ENCODE data around the gene IL1RAP. TPM values are rescaled to one million over a fixed set of nuclear protein-coding genes. Genes with fewer than 3 reads are reported as not detected.

Gene IL1RAP
- total and polyA plus RNA-seq, 9 of the 15 experiments (the other 6 are each of a cell fraction or from before 2014, with no cell fraction given) = 0.23 to 1.8 (median 0.88) TPM

- H3K36me3 ChIP-seq (ENCODE audit: control insufficient read depth, insufficient read depth, low read length) = no peaks in the 10 kb centered on the region
- H3K4me2 ChIP-seq (ENCODE audit: insufficient read depth, low read length) = no peak overlapping the region
- no peak overlapping the region for H3K9ac ChIP-seq (ENCODE audit: insufficient read depth in 1 of 2, low read depth in 2 of 2, low read length in 2 of 2)
- H2AFZ ChIP-seq (ENCODE audit: low read depth, low read length) = no peak overlapping the region
- H3K27ac ChIP-seq (ENCODE audit: extremely low read depth, low read depth, low read length) = no peak overlapping the region
- WGBS (ENCODE audit: insufficient coverage, low coverage, missing lambda C conversion rate) = 4% methylated on average over 6 of the region's 6 CpGs
- no peak overlapping the region for H3K4me3 ChIP-seq
- no peak for FAIRE-seq
- in situ Hi-C loops (cut with MboI) (no loop called here), intact Hi-C loops (cut with micrococcal nuclease) (no loop called here)
- no peak for ATAC-seq
- no peaks in the 10 kb centered on the region for H4K20me1 ChIP-seq (replicated peaks; ENCODE audit: control insufficient read depth, insufficient read depth, low read length)
- no peaks in the 10 kb centered on the region for H3K4me1 ChIP-seq (replicated peaks in 1 of 2; ENCODE audit: control insufficient read depth in 2 of 2, insufficient read depth in 2 of 2, low read length in 2 of 2)
- H3K9me1 ChIP-seq (ENCODE audit: control insufficient read depth, insufficient read depth, low read length) = no peaks in the 10 kb centered on the region
- DNase-seq (ENCODE audit: extremely low read depth in 1 of 4, low spot score in 3 of 4) = no peak
- no peak for TF ChIP-seq ZNF232 (CRISPR knock-in tag; IDR thresholded peaks at IDR 0.05)
- no peak for TF ChIP-seq SAP30 (IDR thresholded peaks at IDR 0.05; ENCODE audit: borderline replicate concordance, insufficient read depth, low read depth, low read length, poor library complexity, severe bottlenecking)
- no peak for TF ChIP-seq KLF16 (IDR thresholded peaks at IDR 0.05)
- TF ChIP-seq POLR3G (IDR thresholded peaks at IDR 0.05; ENCODE audit: extremely low read depth, insufficient read length, insufficient replicate concordance) = no peak
- no peak for TF ChIP-seq L3MBTL2 (IDR thresholded peaks at IDR 0.05)
- no peak for TF ChIP-seq ZNF12 (CRISPR knock-in tag; IDR thresholded peaks at IDR 0.05)
- TF ChIP-seq ZNF124 (CRISPR knock-in tag; IDR thresholded peaks at IDR 0.05) = no peak
- TF ChIP-seq CCAR2 (IDR thresholded peaks at IDR 0.05; ENCODE audit: low read depth, low read length) = no peak
- no peak for TF ChIP-seq TEAD1 (CRISPR knock-in tag; IDR thresholded peaks at IDR 0.05)
- no peak for TF ChIP-seq CTCF (IDR thresholded peaks at IDR 0.05 in 2 of 3, conservative IDR thresholded peaks at IDR 0.05 in 1 of 3; ENCODE audit: insufficient read depth in 2 of 3, low read depth in 1 of 3, low read length in 3 of 3)
- TF ChIP-seq ZNF780A (CRISPR knock-in tag; IDR thresholded peaks at IDR 0.05) = no peak
- TF ChIP-seq HIVEP1 (CRISPR knock-in tag; IDR thresholded peaks at IDR 0.05) = no peak
- no peak for TF ChIP-seq TCFL5 (CRISPR knock-in tag; conservative IDR thresholded peaks at IDR 0.05)
- H3K9me3 ChIP-seq (replicated peaks; ENCODE audit: control insufficient read depth, insufficient read depth, low read depth, low read length) = no peaks in the 10 kb centered on the region
- POLR2A ChIA-PET = no interaction called here
- no peaks in the 10 kb centered on the region for H3K79me2 ChIP-seq (ENCODE audit: control insufficient read depth, insufficient read depth, low read length)
- no TSS peak for BruUV-seq (replicated peaks)
- CTCF ChIA-PET (ENCODE audit: low intra/inter-chr PET ratio) = no interaction called here
- H3K27me3 ChIP-seq (ENCODE audit: control insufficient read depth in 2 of 2, insufficient read depth in 2 of 2, low read length in 2 of 2) = no peaks in the 10 kb centered on the region
These were observed 77.2 kb downstream of the IL1RAP start for GRCh38 chr3:190591080-190591479.
